Tibial nerve (tissue), 3 donors: ENCODE measurements around the gene SIGLEC12.

ENCODE experiments used
- CTCF ChIP-seq, 5 experiments: fragments of 200-600 bp in 3 of 5; fragments of 450-650 bp in 2 of 5; sonication (generic) in 3 of 5; IDR thresholded peaks; one replicate each; pipeline ENCODE4 v1.5.1; 2016 to 2019; ENCODE audit warnings: antibody characterized with exemption in 5 of 5, mild to moderate bottlenecking in 3 of 5, moderate library complexity in 2 of 5
- POLR2A ChIP-seq, 2 donors: fragments of 450-650 bp; IDR thresholded peaks; one replicate each; pipeline ENCODE4 v1.6.1; 2017; ENCODE audit warnings: antibody characterized with exemption in 2 of 2, mild to moderate bottlenecking in 2 of 2, moderate library complexity in 2 of 2

- TF ChIP-seq POLR2A (IDR thresholded peaks at IDR 0.05) (no peak), CTCF (IDR thresholded peaks at IDR 0.05) (no peak)
These were observed 1.8 kb upstream of the SIGLEC12 start for GRCh38 chr19:51503286-51503817.
